ENCODE data around the gene UMPS. TPM values are rescaled to one million over a fixed set of nuclear protein-coding genes. Genes with fewer than 3 reads are reported as not detected.

UMPS gene
- 10 to 100 TPM in 1 of 3 donors, 1 to 10 TPM in 2; 7.2 to 17.1 (median 7.7) TPM for polyA plus RNA-seq

DNA sequence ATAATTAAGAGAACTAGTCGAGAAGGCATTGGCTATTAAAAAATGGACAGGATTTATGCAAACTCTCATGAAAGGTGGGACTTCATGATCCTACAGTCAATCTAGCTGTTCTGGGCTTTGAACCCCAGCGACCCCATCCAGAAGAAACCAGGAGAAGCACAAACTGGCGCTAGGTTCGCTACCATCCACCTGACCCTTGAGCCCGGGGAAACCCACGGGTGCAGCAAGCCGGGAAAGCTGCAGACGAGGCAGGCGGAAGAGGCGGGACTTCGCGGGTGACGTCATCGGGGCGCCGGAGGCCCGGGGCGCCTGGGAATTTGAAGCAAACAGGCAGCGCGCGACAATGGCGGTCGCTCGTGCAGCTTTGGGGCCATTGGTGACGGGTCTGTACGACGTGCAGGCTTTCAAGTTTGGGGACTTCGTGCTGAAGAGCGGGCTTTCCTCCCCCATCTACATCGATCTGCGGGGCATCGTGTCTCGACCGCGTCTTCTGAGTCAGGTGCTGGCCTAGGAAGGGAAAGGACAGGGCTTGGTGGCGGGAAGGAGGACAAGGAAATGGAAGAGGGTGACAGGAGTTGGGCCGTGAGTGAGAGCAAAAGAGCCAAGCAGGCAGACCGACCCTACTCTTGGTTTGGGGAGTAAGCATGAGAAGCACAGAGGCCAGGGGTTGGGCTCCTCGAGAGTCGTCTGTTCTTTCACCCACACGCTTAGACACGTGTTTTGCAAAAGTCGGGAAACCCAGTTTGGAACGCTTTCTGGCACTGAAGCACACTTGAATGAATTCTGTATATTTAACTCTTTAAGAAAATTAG, at the start of gene UMPS:
TSS of gene UMPS (plus strand) at position 324 of the 812 bp plus-strand sequence. CDS start at position 344, 20 bp downstream.
- 0 to 1% (median 1%) methylated on average over 44 of the region's 44 CpGs for WGBS, 3 donors

DNA sequence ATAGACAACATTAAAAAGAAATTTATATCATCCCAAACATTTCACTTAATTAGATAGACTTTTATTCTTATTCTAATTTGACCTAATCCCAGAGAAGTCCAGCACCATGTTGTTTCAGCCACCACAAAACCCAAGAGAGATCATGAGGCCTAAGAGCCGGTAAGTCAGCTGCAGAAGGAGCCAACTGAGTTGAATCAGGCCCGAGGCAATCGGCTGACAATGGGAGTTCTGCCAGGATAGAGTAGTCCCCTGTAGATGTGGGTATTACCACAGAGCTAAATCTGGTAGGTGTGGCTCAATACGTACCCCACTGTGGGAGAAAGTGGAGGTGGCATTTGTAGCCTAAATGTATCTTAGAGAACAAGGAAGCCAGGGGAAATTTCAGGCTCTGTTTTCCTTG, 49.7 kb upstream of the UMPS start:
- 71 to 82% (median 75%) methylated on average over 4 of the region's 4 CpGs for WGBS, 3 donors
- no peak overlapping the region for H3K27ac ChIP-seq (ENCODE audit: low read depth, low read length)

More for the DNA sequence above, at the start of gene UMPS:
- H3K27ac ChIP-seq (ENCODE audit: low read depth, low read length) = no peak within 1 kb of the TSS

DNA sequence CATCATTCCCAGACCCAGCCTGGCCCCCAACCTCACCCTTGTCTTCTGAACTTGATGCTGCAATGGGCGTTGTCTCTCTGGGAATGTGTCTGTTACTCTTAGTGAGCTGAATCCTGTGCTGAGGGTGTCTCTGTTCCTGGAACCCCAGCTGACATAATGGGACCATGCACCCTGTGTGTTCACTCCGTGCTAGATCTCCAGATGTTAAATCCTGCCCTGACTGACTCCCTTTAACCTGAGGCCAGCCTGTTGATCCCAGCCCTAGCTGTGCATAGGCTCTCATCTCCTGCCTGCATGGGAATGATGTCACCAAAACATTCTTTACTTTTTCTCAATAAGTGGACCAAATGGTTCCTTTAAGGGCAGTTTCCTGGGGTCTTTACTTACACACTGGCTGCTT, 48.0 kb upstream of the UMPS start:
- WGBS, 3 donors = 85 to 95% (median 88%) methylated on average over 2 of the region's 2 CpGs
- H3K27ac ChIP-seq (ENCODE audit: low read depth, low read length) = no peak overlapping the region

- WGBS, 3 donors = 68 to 88% (median 84%) methylated on average over 7 of the region's 7 CpGs
- H3K27ac ChIP-seq (ENCODE audit: low read depth, low read length) = no peak overlapping the region
Measured at GRCh38 chr3:124684459-124684858, 45.8 kb upstream of the UMPS start.

- no peak overlapping the region for H3K27ac ChIP-seq (ENCODE audit: low read depth, low read length)
- WGBS, 3 donors = 57 to 79% (median 68%) methylated on average over 5 of the region's 5 CpGs
Measured at GRCh38 chr3:124685067-124685466, 45.2 kb upstream of the UMPS start.

DNA sequence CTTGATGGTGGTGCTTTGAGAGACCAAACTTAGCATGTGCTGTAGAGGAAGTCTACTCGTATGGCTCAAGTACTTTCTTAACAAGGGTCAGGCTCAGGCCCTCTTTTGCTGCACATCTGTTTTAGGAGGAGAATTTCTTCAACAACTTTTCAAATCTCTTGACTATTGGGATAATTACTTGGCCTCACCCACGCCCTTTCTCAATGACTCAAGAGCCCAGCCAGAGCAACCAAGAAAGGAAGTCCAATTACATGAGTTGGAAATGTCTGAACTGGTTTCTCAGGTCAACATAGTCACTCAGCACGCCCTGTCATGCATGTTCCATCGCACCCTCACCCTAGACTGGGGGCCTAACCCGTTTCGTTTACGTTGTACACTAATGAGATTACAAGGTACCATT, 44.8 kb upstream of the UMPS start:
- no peak overlapping the region for H3K27ac ChIP-seq (ENCODE audit: low read depth, low read length)

DNA sequence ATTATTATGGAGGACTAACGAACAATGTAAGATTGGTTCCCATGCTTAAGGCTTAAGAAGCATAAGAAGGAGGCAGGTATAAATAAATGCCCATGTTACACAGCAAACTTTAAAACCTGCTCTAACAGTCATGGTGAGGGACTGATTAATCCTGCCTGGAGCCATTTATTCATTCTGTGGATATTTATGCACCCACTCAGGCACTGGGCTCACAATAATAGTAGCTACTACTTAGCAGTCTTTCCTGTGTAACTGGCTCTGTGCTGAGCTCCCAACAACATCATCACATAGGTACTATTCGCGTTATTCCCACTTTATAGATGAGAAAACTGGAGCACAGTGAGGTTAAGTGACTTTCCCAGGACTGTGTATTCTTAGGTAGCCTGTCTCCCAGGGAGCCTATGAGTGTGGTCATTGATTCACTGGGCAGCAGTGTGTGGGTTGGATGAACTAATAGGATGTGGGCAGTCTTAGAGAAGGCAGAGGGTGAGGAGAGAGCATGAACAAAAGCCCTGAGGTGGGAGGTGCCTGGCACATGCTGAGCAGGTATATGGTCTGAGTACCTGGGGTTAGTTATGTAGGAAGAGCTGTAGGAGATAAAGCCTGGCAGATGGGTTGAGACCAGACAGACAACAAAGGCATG, 44.1 kb upstream of the UMPS start:
- no peak overlapping the region for H3K27ac ChIP-seq (ENCODE audit: low read depth, low read length)
- 79 to 99% (median 91%) methylated on average over 3 of the region's 3 CpGs for WGBS, 3 donors

More for the DNA sequence above, 44.8 kb upstream of the UMPS start:
- WGBS, 3 donors = 69 to 82% (median 75%) methylated on average over 7 of the region's 7 CpGs

- no peak overlapping the region for H3K27ac ChIP-seq (ENCODE audit: low read depth, low read length)
- WGBS, 3 donors = 16 to 20% (median 17%) methylated on average over 11 of the region's 11 CpGs
Measured at GRCh38 chr3:124688581-124689454, 41.4 kb upstream of the UMPS start.

DNA sequence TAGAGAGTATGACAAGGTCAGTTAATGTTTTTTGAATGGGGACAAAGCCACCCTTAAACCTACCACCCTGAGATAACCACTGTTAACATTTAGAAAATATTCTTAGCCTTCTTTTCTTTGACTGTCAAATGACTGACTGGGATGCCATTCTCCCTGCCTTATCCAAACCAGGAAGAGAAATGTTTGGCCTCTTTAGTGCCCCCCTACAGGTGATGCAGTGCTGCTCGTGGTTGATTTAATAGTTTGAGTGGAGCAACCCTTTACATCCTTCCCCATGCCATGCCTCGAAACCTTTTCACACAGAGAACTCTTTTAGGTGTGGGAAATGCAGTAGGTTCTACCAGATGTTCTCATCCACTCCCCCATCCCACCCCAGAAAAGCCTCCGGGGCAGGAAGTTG, 38.7 kb upstream of the UMPS start:
- 47 to 58% (median 55%) methylated on average over 3 of the region's 3 CpGs for WGBS, 3 donors

GRCh38 chr3:124694486-124694885, 35.8 kb upstream of the UMPS start:
- H3K27ac ChIP-seq (ENCODE audit: low read depth, low read length) = no peak overlapping the region
- WGBS, 3 donors = 85 to 89% (median 89%) methylated on average over 5 of the region's 5 CpGs

More for the DNA sequence above, 38.7 kb upstream of the UMPS start:
- H3K27ac ChIP-seq (ENCODE audit: low read depth, low read length) = no peak overlapping the region

DNA sequence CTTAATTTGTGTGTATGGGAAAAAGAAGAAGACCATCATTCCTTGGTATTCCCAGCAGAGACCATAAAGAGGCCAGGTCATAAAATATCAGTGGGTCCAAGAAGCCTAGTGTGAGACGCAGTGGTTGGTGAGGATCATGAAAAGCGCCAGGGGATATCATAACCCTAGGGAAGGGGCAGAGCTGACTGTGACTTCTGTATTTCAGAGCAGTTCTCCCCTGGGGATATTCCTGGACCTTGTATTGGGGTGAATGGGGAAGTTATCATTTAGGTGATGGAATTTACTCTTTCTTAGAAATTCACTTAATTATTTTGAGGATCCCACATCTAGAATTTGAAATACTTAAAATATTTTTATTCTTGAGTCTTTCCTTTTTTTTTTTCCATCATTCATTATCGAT, 34.9 kb upstream of the UMPS start:
- H3K27ac ChIP-seq (ENCODE audit: low read depth, low read length) = no peak overlapping the region
- 90 to 94% (median 93%) methylated on average over 3 of the region's 3 CpGs for WGBS, 3 donors

- H3K27ac ChIP-seq (ENCODE audit: low read depth, low read length) = no peak overlapping the region
- 94 to 95% (median 95%) methylated on average over 4 of the region's 4 CpGs for WGBS, 3 donors
Measured at GRCh38 chr3:124696006-124696405, 34.2 kb upstream of the UMPS start.

- WGBS, 3 donors = 90 to 99% (median 92%) methylated on average over 4 of the region's 4 CpGs
- no peak overlapping the region for H3K27ac ChIP-seq (ENCODE audit: low read depth, low read length)
Measured at GRCh38 chr3:124697302-124697701, 33.0 kb upstream of the UMPS start.

DNA sequence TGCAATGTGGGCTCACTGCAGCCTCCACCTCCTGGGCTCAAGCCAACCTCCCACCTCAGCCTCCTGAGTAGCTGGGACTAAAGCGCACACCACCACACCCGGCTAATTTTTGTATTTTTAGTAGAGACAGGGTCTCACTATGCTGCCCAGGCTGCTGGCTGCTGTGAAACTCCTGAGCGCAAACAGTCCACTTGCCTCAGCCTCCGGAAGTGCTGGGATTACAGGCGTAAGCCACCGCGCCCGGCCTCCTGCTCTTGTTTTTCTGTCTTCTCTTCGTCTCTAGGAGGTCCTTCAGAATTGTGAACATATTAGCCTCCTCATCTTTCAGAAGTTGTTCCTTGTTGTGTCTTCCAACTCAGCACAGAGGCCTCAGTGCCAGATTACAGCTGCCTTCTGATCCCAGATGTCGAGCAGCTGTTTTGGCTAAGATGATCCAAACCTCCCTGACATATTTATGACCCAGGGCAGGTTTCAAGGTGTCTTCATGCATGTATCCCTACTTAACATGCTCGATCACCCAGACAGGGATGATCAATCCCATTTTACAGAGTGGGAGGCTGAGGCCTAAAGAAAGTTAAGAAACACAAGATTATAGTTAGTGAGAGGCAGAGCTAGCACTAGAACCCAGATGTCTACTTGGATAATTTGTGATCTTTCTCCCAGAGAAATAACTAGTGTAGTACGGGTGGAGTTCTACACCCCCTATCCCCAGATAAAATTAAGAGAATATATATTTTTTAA, 32.1 kb upstream of the UMPS start:
- H3K27ac ChIP-seq (ENCODE audit: low read depth, low read length) = no peak overlapping the region
- WGBS, 3 donors = 89 to 96% (median 93%) methylated on average over 12 of the region's 12 CpGs

- H3K27ac ChIP-seq (ENCODE audit: low read depth, low read length) = no peak overlapping the region
- 84 to 98% (median 97%) methylated on average over 1 of the region's 1 CpG for WGBS, 3 donors
Measured at GRCh38 chr3:124699051-124699450, 31.2 kb upstream of the UMPS start.

GRCh38 chr3:124699686-124700396, 30.4 kb upstream of the UMPS start:
- WGBS, 3 donors = 32 to 72% (median 63%) methylated on average over 12 of the region's 12 CpGs

GRCh38 chr3:124700880-124701684, 29.2 kb upstream of the UMPS start:
- WGBS, 3 donors = 86 to 93% (median 88%) methylated on average over 14 to 15 of the region's 15 CpGs
- no peak overlapping the region for H3K27ac ChIP-seq (ENCODE audit: low read depth, low read length)

More at GRCh38 chr3:124699686-124700396, 30.4 kb upstream of the UMPS start:
- H3K27ac ChIP-seq (ENCODE audit: low read depth, low read length) = no peak overlapping the region
